Erythroblast (primary cell): ENCODE results near the gene SHISA6.

Experiments
- GATA1 ChIP-seq: IDR thresholded peaks from 2 replicates; pipeline ENCODE4 v1.6.1; 2011; ENCODE audit warnings: low read depth, mild to moderate bottlenecking, control low read depth, low read length, moderate library complexity
- POLR2A ChIP-seq: IDR thresholded peaks from 2 replicates; pipeline ENCODE4 v1.6.1; 2011; ENCODE audit warnings: mild to moderate bottlenecking, low read length

GRCh38 chr17:11309033-11309432 is 68.0 kb downstream of the SHISA6 start:
- TF ChIP-seq POLR2A: no peak
- TF ChIP-seq GATA1: no peak
